Endothelial cell (in vitro differentiated cells): ENCODE data around the gene SFTPB. TPM values are rescaled to one million over a fixed set of nuclear protein-coding genes. Genes with fewer than 3 reads are reported as not detected.

Experiments used
- DNase-seq: peaks from one replicate; pipeline ENCODE4 v3.0.0; 2021; ENCODE audit warnings: low spot score
- H3K27ac Mint-ChIP-seq: one replicate; pipeline ENCODE4 v1.8.0; 2021; ENCODE audit warnings: mixed read lengths, inconsistent platforms; ENCODE audit not compliant: unreplicated experiment
- H3K27me3 Mint-ChIP-seq: one replicate; pipeline ENCODE4 v1.8.0; 2021; ENCODE audit warnings: mild to moderate bottlenecking, moderate library complexity, mixed read lengths, inconsistent platforms; ENCODE audit not compliant: unreplicated experiment
- H3K36me3 Mint-ChIP-seq: one replicate; pipeline ENCODE4 v1.8.0; 2021; ENCODE audit warnings: mild to moderate bottlenecking, low read depth, mixed read lengths, inconsistent platforms; ENCODE audit not compliant: unreplicated experiment
- H3K4me1 Mint-ChIP-seq: one replicate; pipeline ENCODE4 v1.8.0; 2021; ENCODE audit warnings: mild to moderate bottlenecking, mixed read lengths, inconsistent platforms; ENCODE audit not compliant: unreplicated experiment
- H3K4me3 Mint-ChIP-seq: one replicate; pipeline ENCODE4 v1.8.0; 2021; ENCODE audit warnings: mild to moderate bottlenecking, mixed read lengths, inconsistent platforms; ENCODE audit not compliant: unreplicated experiment
- H3K9me3 Mint-ChIP-seq: one replicate; pipeline ENCODE4 v1.8.0; 2021; ENCODE audit warnings: mixed read lengths, inconsistent platforms; ENCODE audit not compliant: unreplicated experiment
- CTCF ChIP-seq: fragments of 200-600 bp; sonication (generic); IDR thresholded peaks from one replicate; pipeline ENCODE4 v1.5.0; 2021; ENCODE audit warnings: antibody characterized with exemption; ENCODE audit not compliant: unreplicated experiment
- total RNA-seq: library from RNA; stranded (reverse); fragmentation: NEBNext Ultra II Directional; extraction: Animal tissue kit (Norgen Biotek cat#: 25700); gene quantifications from one replicate; pipeline ENCODE4 v1.2.1, GENCODE V29; 2021; ENCODE audit not compliant: unreplicated experiment

Gene SFTPB
- total RNA-seq, 1 donor from 2014 or later = not detected

- DNase-seq = peak; percentile 49
- peaks cover 8% of the 10 kb centered on the region for H3K4me1 Mint-ChIP-seq
- no peaks in the 10 kb centered on the region for H3K27me3 Mint-ChIP-seq
- peaks cover 51% of the 10 kb centered on the region for H3K36me3 Mint-ChIP-seq
- H3K9me3 Mint-ChIP-seq = no peaks in the 10 kb centered on the region
- H3K4me3 Mint-ChIP-seq = peak overlapping the region; percentile 14
- no peak overlapping the region for H3K27ac Mint-ChIP-seq
- TF ChIP-seq CTCF = peak; percentile 70
These were observed 19.4 kb downstream of the SFTPB start for GRCh38 chr2:85648619-85649018.

- Mint-ChIP-seq H3K9me3 (no peaks in the 10 kb centered on the region), H3K4me3 (peak overlapping the region; percentile 10), H3K36me3 (peaks cover 48% of the 10 kb centered on the region), H3K27ac (no peak overlapping the region), H3K4me1 (peaks cover 8% of the 10 kb centered on the region), H3K27me3 (no peaks in the 10 kb centered on the region)
- DNase-seq = no peak
- no peak for TF ChIP-seq CTCF
These were observed 20.0 kb downstream of the SFTPB start for GRCh38 chr2:85647823-85648526.

- no peak for DNase-seq
- no peaks in the 10 kb centered on the region for H3K27me3 Mint-ChIP-seq
- H3K4me3 Mint-ChIP-seq = no peak overlapping the region
- peaks cover 10% of the 10 kb centered on the region for H3K4me1 Mint-ChIP-seq
- no peak for TF ChIP-seq CTCF
- H3K27ac Mint-ChIP-seq = no peak overlapping the region
- no peaks in the 10 kb centered on the region for H3K9me3 Mint-ChIP-seq
- H3K36me3 Mint-ChIP-seq = peaks cover 53% of the 10 kb centered on the region
These were observed 21.8 kb downstream of the SFTPB start for GRCh38 chr2:85646166-85646565.

- no peaks in the 10 kb centered on the region for H3K9me3 Mint-ChIP-seq
- H3K4me3 Mint-ChIP-seq = no peak overlapping the region
- peaks cover 57% of the 10 kb centered on the region for H3K36me3 Mint-ChIP-seq
- H3K27me3 Mint-ChIP-seq = no peaks in the 10 kb centered on the region
- TF ChIP-seq CTCF = no peak
- peaks cover 10% of the 10 kb centered on the region for H3K4me1 Mint-ChIP-seq
- DNase-seq = no peak
- H3K27ac Mint-ChIP-seq = no peak overlapping the region
These were observed 23.1 kb downstream of the SFTPB start for GRCh38 chr2:85644909-85645308.

GRCh38 chr2:85642725-85643124 is 25.3 kb downstream of the SFTPB start:
- peaks cover 43% of the 10 kb centered on the region for H3K36me3 Mint-ChIP-seq
- H3K27ac Mint-ChIP-seq = no peak overlapping the region
- H3K4me3 Mint-ChIP-seq = no peak overlapping the region
- H3K27me3 Mint-ChIP-seq = no peaks in the 10 kb centered on the region
- H3K4me1 Mint-ChIP-seq = peaks cover 2% of the 10 kb centered on the region
- TF ChIP-seq CTCF = no peak
- H3K9me3 Mint-ChIP-seq = no peaks in the 10 kb centered on the region
- DNase-seq = no peak
